Measurements from ENCODE around the gene IVNS1ABP. TPM values are rescaled to one million over a fixed set of nuclear protein-coding genes. Genes with fewer than 3 reads are reported as not detected.
"Not testable (repeated sequence)": the region's sequence is repeated elsewhere in the genome, so short reads cannot be mapped to it uniquely, and the experiment has no call there.

The IVNS1ABP gene
- total and polyA plus RNA-seq, 2 donors (not counting 1 experiment from before 2014, with no cell fraction given): 17.8 to 23.8 TPM

- Histone ChIP-seq H3K36me3 (ENCODE audit: control insufficient read depth, insufficient read depth, low read length) (no peaks in the 10 kb centered on the region), H3K9me3 (ENCODE audit: control insufficient read depth, insufficient read depth, low read depth, low read length) (no peaks in the 10 kb centered on the region), H3K27ac (ENCODE audit: insufficient read depth, low read length) (no peak overlapping the region), H3K4me1 (ENCODE audit: control insufficient read depth, extremely low read depth, insufficient read depth, low read length) (no peaks in the 10 kb centered on the region), H3K79me2 (ENCODE audit: control insufficient read depth, insufficient read depth, low read length) (no peaks in the 10 kb centered on the region), H3K4me2 (ENCODE audit: extremely low read depth, insufficient read depth, low read length) (no peak overlapping the region), H3K4me3 (replicated peaks in 1 of 4; ENCODE audit: control extremely low read depth in 1 of 4, insufficient read depth in 1 of 4, low read depth in 3 of 4, low read length in 4 of 4) (no peak overlapping the region), H4K20me1 (ENCODE audit: control insufficient read depth, extremely low read depth, insufficient read depth, low read length) (no peaks in the 10 kb centered on the region), H2AFZ (ENCODE audit: low read length) (no peak overlapping the region), H3K9ac (ENCODE audit: insufficient read depth, low read length) (no peak overlapping the region), H3K27me3 (ENCODE audit: control insufficient read depth, insufficient read depth, low read length) (no peaks in the 10 kb centered on the region)
- DNase-seq (ENCODE audit: low read depth in 2 of 2): no peak
- TF ChIP-seq, protein P1, sequence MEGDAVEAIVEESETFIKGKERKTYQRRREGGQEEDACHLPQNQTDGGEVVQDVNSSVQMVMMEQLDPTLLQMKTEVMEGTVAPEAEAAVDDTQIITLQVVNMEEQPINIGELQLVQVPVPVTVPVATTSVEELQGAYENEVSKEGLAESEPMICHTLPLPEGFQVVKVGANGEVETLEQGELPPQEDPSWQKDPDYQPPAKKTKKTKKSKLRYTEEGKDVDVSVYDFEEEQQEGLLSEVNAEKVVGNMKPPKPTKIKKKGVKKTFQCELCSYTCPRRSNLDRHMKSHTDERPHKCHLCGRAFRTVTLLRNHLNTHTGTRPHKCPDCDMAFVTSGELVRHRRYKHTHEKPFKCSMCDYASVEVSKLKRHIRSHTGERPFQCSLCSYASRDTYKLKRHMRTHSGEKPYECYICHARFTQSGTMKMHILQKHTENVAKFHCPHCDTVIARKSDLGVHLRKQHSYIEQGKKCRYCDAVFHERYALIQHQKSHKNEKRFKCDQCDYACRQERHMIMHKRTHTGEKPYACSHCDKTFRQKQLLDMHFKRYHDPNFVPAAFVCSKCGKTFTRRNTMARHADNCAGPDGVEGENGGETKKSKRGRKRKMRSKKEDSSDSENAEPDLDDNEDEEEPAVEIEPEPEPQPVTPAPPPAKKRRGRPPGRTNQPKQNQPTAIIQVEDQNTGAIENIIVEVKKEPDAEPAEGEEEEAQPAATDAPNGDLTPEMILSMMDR (conservative IDR thresholded peaks at IDR 0.05 in 1 of 2, IDR thresholded peaks at IDR 0.05 in 1 of 2; ENCODE audit: low read depth in 1 of 2, low read length in 2 of 2): no peak
- TF ChIP-seq EZH2 (IDR thresholded peaks at IDR 0.05; ENCODE audit: low read length, missing control alignments): no peak
Observed at GRCh38 chr1:185260611-185261010, 56.4 kb downstream of the IVNS1ABP start.

DNA sequence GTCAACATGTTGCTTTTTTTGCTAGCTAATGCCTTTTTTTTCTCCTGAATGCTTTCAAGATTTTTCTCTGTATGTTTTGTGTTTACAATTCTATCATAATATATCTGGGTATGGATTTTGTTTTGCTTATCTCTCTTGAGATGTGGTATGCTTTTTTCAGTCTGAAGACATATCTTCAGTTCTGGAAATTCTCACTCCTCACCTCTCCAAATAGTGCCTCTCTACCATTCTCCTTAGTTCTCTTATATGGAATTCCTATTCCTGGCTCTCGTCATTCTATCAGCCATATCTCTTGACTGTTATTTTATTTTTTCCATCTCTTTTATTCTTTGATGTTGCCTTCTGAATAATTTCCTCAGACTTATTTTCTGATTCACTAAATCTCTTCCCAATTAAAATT, 58.4 kb downstream of the IVNS1ABP start:
- H3K79me2 ChIP-seq (ENCODE audit: control insufficient read depth, insufficient read depth, low read length): no peaks in the 10 kb centered on the region
- no peak for DNase-seq (ENCODE audit: low read depth in 2 of 2)
- H3K4me1 ChIP-seq (ENCODE audit: control insufficient read depth, extremely low read depth, insufficient read depth, low read length): no peaks in the 10 kb centered on the region
- TF ChIP-seq, protein P1 (conservative IDR thresholded peaks at IDR 0.05 in 1 of 2, IDR thresholded peaks at IDR 0.05 in 1 of 2; ENCODE audit: low read depth in 1 of 2, low read length in 2 of 2): no peak
- no peak for TF ChIP-seq EZH2 (IDR thresholded peaks at IDR 0.05; ENCODE audit: low read length, missing control alignments)
- no peaks in the 10 kb centered on the region for H3K27me3 ChIP-seq (ENCODE audit: control insufficient read depth, insufficient read depth, low read length)
- H3K36me3 ChIP-seq (ENCODE audit: control insufficient read depth, insufficient read depth, low read length): no peaks in the 10 kb centered on the region
- H3K27ac ChIP-seq (ENCODE audit: insufficient read depth, low read length): no peak overlapping the region
- H3K4me3 ChIP-seq (replicated peaks in 1 of 4; ENCODE audit: control extremely low read depth in 1 of 4, insufficient read depth in 1 of 4, low read depth in 3 of 4, low read length in 4 of 4): no peak overlapping the region
- no peaks in the 10 kb centered on the region for H3K9me3 ChIP-seq (ENCODE audit: control insufficient read depth, insufficient read depth, low read depth, low read length)
- H2AFZ ChIP-seq (ENCODE audit: low read length): no peak overlapping the region
- no peak overlapping the region for H3K9ac ChIP-seq (ENCODE audit: insufficient read depth, low read length)
- H4K20me1 ChIP-seq (ENCODE audit: control insufficient read depth, extremely low read depth, insufficient read depth, low read length): no peaks in the 10 kb centered on the region
- no peak overlapping the region for H3K4me2 ChIP-seq (ENCODE audit: extremely low read depth, insufficient read depth, low read length)

GRCh38 chr1:185257950-185258208, 59.2 kb downstream of the IVNS1ABP start:
- no peak overlapping the region for H2AFZ ChIP-seq (ENCODE audit: low read length)
- no peaks in the 10 kb centered on the region for H3K79me2 ChIP-seq (ENCODE audit: control insufficient read depth, insufficient read depth, low read length)
- H3K27ac ChIP-seq (ENCODE audit: insufficient read depth, low read length): no peak overlapping the region
- H3K9me3 ChIP-seq (ENCODE audit: control insufficient read depth, insufficient read depth, low read depth, low read length): no peaks in the 10 kb centered on the region
- H3K27me3 ChIP-seq (ENCODE audit: control insufficient read depth, insufficient read depth, low read length): no peaks in the 10 kb centered on the region
- peak; percentile 11 to 64 for DNase-seq (ENCODE audit: low read depth in 2 of 2)
- no peak for TF ChIP-seq EZH2 (IDR thresholded peaks at IDR 0.05; ENCODE audit: low read length, missing control alignments)
- TF ChIP-seq, protein P1 (conservative IDR thresholded peaks at IDR 0.05 in 1 of 2, IDR thresholded peaks at IDR 0.05 in 1 of 2; ENCODE audit: low read depth in 1 of 2, low read length in 2 of 2): no peak
- no peak overlapping the region for H3K4me2 ChIP-seq (ENCODE audit: extremely low read depth, insufficient read depth, low read length)
- H3K9ac ChIP-seq (ENCODE audit: insufficient read depth, low read length): no peak overlapping the region
- no peaks in the 10 kb centered on the region for H4K20me1 ChIP-seq (ENCODE audit: control insufficient read depth, extremely low read depth, insufficient read depth, low read length)
- no peaks in the 10 kb centered on the region for H3K36me3 ChIP-seq (ENCODE audit: control insufficient read depth, insufficient read depth, low read length)
- no peaks in the 10 kb centered on the region for H3K4me1 ChIP-seq (ENCODE audit: control insufficient read depth, extremely low read depth, insufficient read depth, low read length)
- no peak overlapping the region for H3K4me3 ChIP-seq (replicated peaks in 1 of 4; ENCODE audit: control extremely low read depth in 1 of 4, insufficient read depth in 1 of 4, low read depth in 3 of 4, low read length in 4 of 4)

- H3K9me3 ChIP-seq (ENCODE audit: control insufficient read depth, insufficient read depth, low read depth, low read length); H3K79me2 ChIP-seq (ENCODE audit: control insufficient read depth, insufficient read depth, low read length); H4K20me1 ChIP-seq (ENCODE audit: control insufficient read depth, extremely low read depth, insufficient read depth, low read length); H3K4me3 ChIP-seq (replicated peaks in 1 of 4; ENCODE audit: control extremely low read depth in 1 of 4, insufficient read depth in 1 of 4, low read depth in 3 of 4, low read length in 4 of 4); H2AFZ ChIP-seq (ENCODE audit: low read length); H3K27me3 ChIP-seq (ENCODE audit: control insufficient read depth, insufficient read depth, low read length); H3K4me2 ChIP-seq (ENCODE audit: extremely low read depth, insufficient read depth, low read length); H3K4me1 ChIP-seq (ENCODE audit: control insufficient read depth, extremely low read depth, insufficient read depth, low read length); DNase-seq (ENCODE audit: low read depth in 2 of 2); H3K36me3 ChIP-seq (ENCODE audit: control insufficient read depth, insufficient read depth, low read length); H3K27ac ChIP-seq (ENCODE audit: insufficient read depth, low read length); H3K9ac ChIP-seq (ENCODE audit: insufficient read depth, low read length): not testable (repeated sequence)
Observed at GRCh38 chr1:185257116-185257949, 59.7 kb downstream of the IVNS1ABP start.

DNA sequence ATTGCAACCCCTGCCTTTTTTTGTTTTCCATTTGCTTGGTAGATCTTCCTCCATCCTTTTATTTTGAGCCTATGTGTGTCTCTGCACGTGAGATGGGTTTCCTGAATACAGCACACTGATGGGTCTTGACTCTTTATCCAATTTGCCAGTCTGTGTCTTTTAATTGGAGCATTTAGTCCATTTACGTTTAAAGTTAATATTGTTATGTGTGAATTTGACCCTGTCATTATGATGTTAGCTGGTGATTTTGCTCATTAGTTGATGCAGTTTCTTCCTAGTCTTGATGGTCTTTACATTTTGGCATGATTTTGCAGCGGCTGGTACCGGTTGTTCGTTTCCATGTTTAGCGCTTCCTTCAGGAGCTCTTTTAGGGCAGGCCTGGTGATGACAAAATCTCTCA, 61.4 kb downstream of the IVNS1ABP start:
- not testable (repeated sequence) for DNase-seq (ENCODE audit: low read depth in 2 of 2); H3K79me2 ChIP-seq (ENCODE audit: control insufficient read depth, insufficient read depth, low read length); H3K27me3 ChIP-seq (ENCODE audit: control insufficient read depth, insufficient read depth, low read length); H2AFZ ChIP-seq (ENCODE audit: low read length); H4K20me1 ChIP-seq (ENCODE audit: control insufficient read depth, extremely low read depth, insufficient read depth, low read length); H3K27ac ChIP-seq (ENCODE audit: insufficient read depth, low read length); H3K36me3 ChIP-seq (ENCODE audit: control insufficient read depth, insufficient read depth, low read length); H3K9ac ChIP-seq (ENCODE audit: insufficient read depth, low read length); H3K4me2 ChIP-seq (ENCODE audit: extremely low read depth, insufficient read depth, low read length); H3K9me3 ChIP-seq (ENCODE audit: control insufficient read depth, insufficient read depth, low read depth, low read length); H3K4me3 ChIP-seq (replicated peaks in 1 of 4; ENCODE audit: control extremely low read depth in 1 of 4, insufficient read depth in 1 of 4, low read depth in 3 of 4, low read length in 4 of 4); H3K4me1 ChIP-seq (ENCODE audit: control insufficient read depth, extremely low read depth, insufficient read depth, low read length)
